ENCODE data around the gene SORCS3.
"Not testable (repeated sequence)": the region's sequence is repeated elsewhere in the genome, so short reads cannot be mapped to it uniquely, and the experiment has no call there.

The SORCS3 gene

DNA sequence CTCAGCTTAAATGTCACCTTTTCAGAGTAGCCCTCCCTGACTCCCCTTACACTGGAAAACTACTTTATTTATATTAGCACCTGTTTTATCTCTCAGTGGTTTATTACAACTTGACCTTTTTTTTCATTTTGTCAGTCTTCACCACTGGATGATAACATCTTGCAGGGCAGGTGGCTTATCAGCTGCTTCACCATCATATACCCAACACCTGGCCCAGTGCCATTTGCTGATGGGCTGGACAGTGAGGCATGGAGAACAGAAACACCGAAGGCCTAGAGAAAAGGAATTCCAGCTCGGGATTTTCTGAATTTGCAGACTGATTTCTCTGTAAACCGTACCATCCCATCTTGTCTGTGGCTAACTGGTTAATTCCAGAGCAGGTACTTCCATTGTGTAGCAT is 48.5 kb downstream of the SORCS3 start:
- no peak for ATAC-seq (ENCODE audit: low read depth)

GRCh38 chr10:104690101-104690500 is 49.0 kb downstream of the SORCS3 start:
- peaks cover 16% of the 10 kb centered on the region for H3K27me3 Mint-ChIP-seq
- DNase-seq (ENCODE audit: low spot score in 2 of 2) = no peak
- H3K36me3 Mint-ChIP-seq = no peaks in the 10 kb centered on the region
- H3K4me1 Mint-ChIP-seq = no peaks in the 10 kb centered on the region
- peaks cover 3% of the 10 kb centered on the region for H3K9me3 Mint-ChIP-seq
- H3K27ac Mint-ChIP-seq = no peak overlapping the region
- no peak overlapping the region for H3K4me3 Mint-ChIP-seq
- no peak for ATAC-seq (ENCODE audit: low read depth)

More for the DNA sequence above, 48.5 kb downstream of the SORCS3 start:
- H3K27ac Mint-ChIP-seq = no peak overlapping the region
- no peaks in the 10 kb centered on the region for H3K4me1 Mint-ChIP-seq
- no peak overlapping the region for H3K4me3 Mint-ChIP-seq
- no peaks in the 10 kb centered on the region for H3K36me3 Mint-ChIP-seq
- peaks cover 16% of the 10 kb centered on the region for H3K27me3 Mint-ChIP-seq
- H3K9me3 Mint-ChIP-seq = peaks cover 3% of the 10 kb centered on the region
- DNase-seq (ENCODE audit: low spot score in 2 of 2) = no peak

GRCh38 chr10:104690959-104691358 is 49.9 kb downstream of the SORCS3 start:
- H3K9me3 Mint-ChIP-seq = peaks cover 3% of the 10 kb centered on the region
- DNase-seq (ENCODE audit: low spot score in 2 of 2) = no peak
- peaks cover 16% of the 10 kb centered on the region for H3K27me3 Mint-ChIP-seq

GRCh38 chr10:104694074-104694473 is 53.0 kb downstream of the SORCS3 start:
- no peak overlapping the region for H3K4me3 Mint-ChIP-seq
- H3K4me1 Mint-ChIP-seq = no peaks in the 10 kb centered on the region
- H3K27ac Mint-ChIP-seq = no peak overlapping the region
- peaks cover 9% of the 10 kb centered on the region for H3K27me3 Mint-ChIP-seq
- H3K36me3 Mint-ChIP-seq = no peaks in the 10 kb centered on the region
- H3K9me3 Mint-ChIP-seq = no peaks in the 10 kb centered on the region
- ATAC-seq (ENCODE audit: low read depth) (no peak), DNase-seq (ENCODE audit: low spot score in 2 of 2) (no peak)

More at GRCh38 chr10:104690959-104691358, 49.9 kb downstream of the SORCS3 start:
- no peak for ATAC-seq (ENCODE audit: low read depth)
- Mint-ChIP-seq H3K4me1 (no peaks in the 10 kb centered on the region), H3K36me3 (no peaks in the 10 kb centered on the region), H3K4me3 (no peak overlapping the region), H3K27ac (no peak overlapping the region)

- H3K4me1 Mint-ChIP-seq; H3K27me3 Mint-ChIP-seq; DNase-seq (ENCODE audit: low spot score in 2 of 2); H3K36me3 Mint-ChIP-seq; H3K9me3 Mint-ChIP-seq; ATAC-seq (ENCODE audit: low read depth); H3K27ac Mint-ChIP-seq; H3K4me3 Mint-ChIP-seq: not testable (repeated sequence)
Measured at GRCh38 chr10:104703262-104703661, 62.2 kb downstream of the SORCS3 start.

DNA sequence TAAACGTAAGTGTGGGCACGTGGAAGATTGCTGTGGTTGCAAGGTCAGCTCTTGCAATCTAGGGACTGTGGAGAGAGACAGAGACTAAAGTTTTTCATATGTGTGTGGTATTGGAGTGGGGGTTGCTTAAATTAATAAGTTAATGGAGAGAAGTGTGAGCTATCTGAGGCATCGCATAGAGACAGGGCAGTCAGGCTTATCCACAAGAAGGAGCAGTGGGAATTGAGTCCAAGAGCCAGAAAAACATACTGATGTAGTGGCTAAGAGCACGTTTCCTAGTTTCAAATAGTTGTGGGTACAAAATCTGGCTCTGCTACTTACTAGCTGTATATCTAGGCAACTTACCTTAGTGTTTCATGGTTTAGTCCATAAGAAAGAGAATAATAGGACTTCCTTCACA is 65.8 kb downstream of the SORCS3 start:
- Mint-ChIP-seq H3K27ac (no peak overlapping the region), H3K4me3 (no peak overlapping the region), H3K4me1 (no peaks in the 10 kb centered on the region), H3K9me3 (no peaks in the 10 kb centered on the region), H3K27me3 (peaks cover 1% of the 10 kb centered on the region), H3K36me3 (no peaks in the 10 kb centered on the region)
- DNase-seq (ENCODE audit: low spot score in 2 of 2) (no peak), ATAC-seq (ENCODE audit: low read depth) (no peak)

GRCh38 chr10:104707602-104708459 is 66.7 kb downstream of the SORCS3 start:
- Mint-ChIP-seq H3K4me1 (no peaks in the 10 kb centered on the region), H3K27me3 (peaks cover 1% of the 10 kb centered on the region), H3K4me3 (no peak overlapping the region), H3K9me3 (no peaks in the 10 kb centered on the region), H3K27ac (no peak overlapping the region), H3K36me3 (no peaks in the 10 kb centered on the region)
- no peak for ATAC-seq (ENCODE audit: low read depth)
- DNase-seq (ENCODE audit: low spot score in 2 of 2) = no peak

DNA sequence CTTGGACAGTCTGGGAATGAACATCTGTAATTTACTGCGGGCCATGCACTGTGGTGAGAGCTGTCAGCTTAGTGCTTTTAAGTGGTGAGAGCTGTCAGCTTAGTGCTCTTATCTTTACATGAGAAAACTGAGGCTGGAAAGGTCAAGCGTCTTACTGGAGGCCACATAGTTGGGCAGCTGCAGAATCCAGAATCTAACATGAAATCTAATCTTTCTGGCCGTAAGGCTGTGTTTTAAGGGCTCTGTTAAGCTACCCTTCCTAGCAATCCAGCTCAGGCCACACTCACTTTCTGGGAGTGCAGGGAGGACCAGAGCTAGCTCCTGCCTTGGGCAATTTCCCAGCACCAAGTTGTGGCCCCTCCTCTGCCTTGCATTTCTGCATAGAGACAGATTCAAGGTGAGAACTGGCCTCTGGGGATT is 70.2 kb downstream of the SORCS3 start:
- no peaks in the 10 kb centered on the region for H3K9me3 Mint-ChIP-seq
- H3K4me3 Mint-ChIP-seq = no peak overlapping the region
- no peaks in the 10 kb centered on the region for H3K36me3 Mint-ChIP-seq
- ATAC-seq (ENCODE audit: low read depth) (no peak), DNase-seq (ENCODE audit: low spot score in 2 of 2) (no peak)
- H3K4me1 Mint-ChIP-seq = no peaks in the 10 kb centered on the region
- no peak overlapping the region for H3K27ac Mint-ChIP-seq
- peaks cover 6% of the 10 kb centered on the region for H3K27me3 Mint-ChIP-seq

DNA sequence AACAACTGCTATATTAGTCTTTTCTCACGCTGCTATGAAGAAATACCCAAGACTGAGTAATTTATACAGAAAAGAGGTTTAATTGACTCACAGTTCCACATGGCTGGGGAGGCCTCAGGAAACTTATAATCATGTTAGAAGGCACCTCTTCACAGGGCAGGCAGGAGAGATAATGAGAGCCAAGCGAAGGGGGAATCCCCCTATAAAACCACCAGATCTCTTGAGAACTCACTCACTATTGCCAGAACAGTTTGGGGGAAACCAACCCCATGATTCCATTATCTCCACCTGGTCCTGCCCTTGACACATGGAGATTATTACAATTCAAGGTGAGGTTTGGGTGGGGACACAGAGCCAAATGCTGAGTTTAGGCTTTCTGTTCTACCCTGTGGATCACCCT is 89.5 kb downstream of the SORCS3 start:
- ATAC-seq (ENCODE audit: low read depth); H3K27me3 Mint-ChIP-seq; H3K36me3 Mint-ChIP-seq; H3K9me3 Mint-ChIP-seq; H3K4me1 Mint-ChIP-seq; DNase-seq (ENCODE audit: low spot score in 2 of 2); H3K4me3 Mint-ChIP-seq; H3K27ac Mint-ChIP-seq: not testable (repeated sequence)

DNA sequence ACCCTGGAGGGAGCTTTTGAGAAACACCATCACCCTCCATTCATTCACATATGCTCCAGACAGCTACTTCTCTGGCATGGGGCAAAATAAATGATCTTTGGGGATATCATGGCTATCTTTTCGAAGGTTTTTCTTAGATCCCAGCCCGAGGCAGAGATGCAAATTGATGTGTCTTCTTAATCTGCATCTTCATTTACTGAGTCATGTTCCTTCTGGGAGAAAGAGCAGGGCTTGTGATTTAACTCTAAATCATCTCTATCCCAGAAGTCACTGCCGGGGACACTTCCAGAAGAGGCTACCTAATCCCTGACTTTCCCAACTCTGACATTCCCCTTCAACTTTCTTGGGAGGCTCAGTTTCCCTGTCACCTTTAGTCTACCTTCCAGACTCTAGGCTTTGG is 90.1 kb downstream of the SORCS3 start:
- DNase-seq (ENCODE audit: low spot score in 2 of 2) (no peak), ATAC-seq (ENCODE audit: low read depth) (no peak)
- no peak overlapping the region for H3K4me3 Mint-ChIP-seq
- H3K9me3 Mint-ChIP-seq = no peaks in the 10 kb centered on the region
- no peaks in the 10 kb centered on the region for H3K36me3 Mint-ChIP-seq
- H3K4me1 Mint-ChIP-seq = no peaks in the 10 kb centered on the region
- no peak overlapping the region for H3K27ac Mint-ChIP-seq
- peaks cover 3% of the 10 kb centered on the region for H3K27me3 Mint-ChIP-seq

- Mint-ChIP-seq H3K4me1 (no peaks in the 10 kb centered on the region), H3K9me3 (no peaks in the 10 kb centered on the region), H3K27ac (no peak overlapping the region), H3K27me3 (peaks cover 3% of the 10 kb centered on the region), H3K4me3 (no peak overlapping the region), H3K36me3 (no peaks in the 10 kb centered on the region)
- DNase-seq (ENCODE audit: low spot score in 2 of 2) (no peak), ATAC-seq (ENCODE audit: low read depth) (no peak)
Measured at GRCh38 chr10:104732222-104732621, 91.1 kb downstream of the SORCS3 start.

DNA sequence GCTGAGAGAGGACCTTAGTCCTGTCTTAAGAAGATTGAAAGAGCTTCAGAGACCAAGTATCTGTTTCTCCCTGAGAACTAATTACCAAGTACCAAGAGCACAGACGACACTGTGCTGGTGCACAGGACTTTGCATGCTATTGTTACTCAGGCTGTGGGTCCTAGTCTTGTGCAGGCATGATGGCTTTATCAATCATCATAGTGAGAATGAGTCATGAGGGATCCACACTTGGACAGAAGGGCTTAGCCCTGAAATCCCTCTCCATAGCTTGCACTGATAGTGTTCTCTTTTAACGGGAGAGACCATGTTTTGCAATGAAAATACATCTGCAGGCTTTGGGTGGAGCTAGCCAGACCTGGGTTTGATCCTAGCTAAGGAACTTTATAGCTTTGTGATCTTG is 93.3 kb downstream of the SORCS3 start:
- H3K36me3 Mint-ChIP-seq = no peaks in the 10 kb centered on the region
- H3K27ac Mint-ChIP-seq = no peak overlapping the region
- H3K4me1 Mint-ChIP-seq = no peaks in the 10 kb centered on the region

DNA sequence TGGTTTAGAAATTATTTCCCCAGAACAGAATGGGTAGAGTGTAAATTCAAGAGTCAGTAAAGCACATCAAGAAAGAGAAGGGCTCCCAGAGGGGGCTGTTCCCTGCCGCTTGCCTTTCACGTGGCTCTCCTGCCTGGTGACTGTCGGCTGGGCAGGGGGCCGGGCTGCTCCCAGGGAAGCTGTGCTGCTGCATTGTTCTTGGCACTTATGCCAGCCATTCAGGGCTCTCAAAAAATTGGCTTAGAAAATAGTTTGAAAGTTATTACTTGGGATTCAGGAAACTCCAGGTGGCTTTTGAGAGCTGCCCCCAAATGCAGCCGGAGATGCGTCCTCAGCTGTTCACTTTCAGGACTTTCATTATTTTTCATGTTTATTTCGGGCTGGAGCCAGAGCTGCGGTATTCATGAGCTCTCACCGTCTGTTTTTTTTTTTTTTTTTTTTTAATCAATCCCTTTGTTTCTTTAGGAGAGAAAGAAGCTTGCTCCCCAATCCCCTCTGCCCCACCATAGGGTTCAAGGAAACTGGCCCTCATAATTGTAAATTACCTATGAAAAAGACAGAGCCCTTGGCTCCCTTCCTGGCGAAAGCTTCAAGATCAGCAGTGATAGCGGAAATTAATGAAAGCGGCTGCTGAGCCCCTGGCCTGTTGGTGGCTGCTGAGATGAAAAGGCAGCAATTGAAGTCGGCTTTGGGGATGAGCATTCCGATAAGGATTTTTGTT is 94.1 kb downstream of the SORCS3 start:
- H3K27me3 Mint-ChIP-seq = peaks cover 1% of the 10 kb centered on the region
- no peaks in the 10 kb centered on the region for H3K9me3 Mint-ChIP-seq
- DNase-seq (ENCODE audit: low spot score in 2 of 2) (no peak), ATAC-seq (ENCODE audit: low read depth) (no peak)
- H3K27ac Mint-ChIP-seq = no peak overlapping the region
- no peaks in the 10 kb centered on the region for H3K36me3 Mint-ChIP-seq
- H3K4me1 Mint-ChIP-seq = no peaks in the 10 kb centered on the region
- no peak overlapping the region for H3K4me3 Mint-ChIP-seq

More for the DNA sequence above, 93.3 kb downstream of the SORCS3 start:
- DNase-seq (ENCODE audit: low spot score in 2 of 2) (no peak), ATAC-seq (ENCODE audit: low read depth) (no peak)
- peaks cover 1% of the 10 kb centered on the region for H3K27me3 Mint-ChIP-seq
- no peak overlapping the region for H3K4me3 Mint-ChIP-seq
- no peaks in the 10 kb centered on the region for H3K9me3 Mint-ChIP-seq

DNA sequence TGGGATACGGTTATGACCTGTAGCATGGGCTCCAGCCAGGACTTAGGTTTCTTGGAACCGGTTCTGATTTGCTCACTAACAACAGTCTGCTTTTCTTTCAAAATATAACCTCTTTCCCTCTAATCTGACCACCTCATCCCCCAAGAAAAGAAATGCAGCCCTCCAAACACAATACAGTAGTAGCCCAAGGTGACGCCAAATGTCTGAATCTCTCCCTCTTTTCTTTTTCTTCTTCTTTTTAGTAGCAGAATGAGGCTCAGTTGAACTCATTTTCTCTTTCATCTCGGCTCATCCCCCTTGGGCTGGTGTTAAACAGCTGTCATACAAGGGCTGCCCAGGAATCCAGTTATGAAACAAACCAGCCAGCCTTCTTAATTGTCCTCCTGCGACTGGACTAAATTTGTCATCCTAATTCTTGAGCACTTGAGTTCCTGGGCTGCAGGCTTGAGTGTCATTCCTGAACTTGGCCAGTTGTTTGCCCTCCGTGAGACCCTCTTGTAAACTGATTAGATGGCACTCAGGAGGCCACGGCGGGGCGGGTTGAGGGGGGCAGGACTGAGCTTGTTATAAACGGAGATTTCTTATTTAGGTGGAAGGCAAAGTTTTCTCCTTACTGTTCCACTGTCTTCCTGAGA is 94.8 kb downstream of the SORCS3 start:
- DNase-seq (ENCODE audit: low spot score in 2 of 2) (no peak), ATAC-seq (ENCODE audit: low read depth) (no peak)
- no peak overlapping the region for H3K4me3 Mint-ChIP-seq
- H3K36me3 Mint-ChIP-seq = no peaks in the 10 kb centered on the region
- H3K4me1 Mint-ChIP-seq = no peaks in the 10 kb centered on the region
- H3K27ac Mint-ChIP-seq = no peak overlapping the region
- peaks cover 1% of the 10 kb centered on the region for H3K27me3 Mint-ChIP-seq
- no peaks in the 10 kb centered on the region for H3K9me3 Mint-ChIP-seq
